Transverse colon (tissue), 4 donors: ENCODE results near the gene MSH5. TPM values are rescaled to one million over a fixed set of nuclear protein-coding genes. Genes with fewer than 3 reads are reported as not detected.

Experiments
- DNase-seq: peaks from one replicate; pipeline ENCODE4 v3.0.0-alpha.2; 2019
- H3K27ac ChIP-seq, 4 donors: fragments of 200-600 bp; sonication (generic); 2 replicates each; pipeline ENCODE4 v1.5.1; 2016 to 2018; ENCODE audit warnings: inconsistent platforms in 4 of 4
- H3K27me3 ChIP-seq: fragments of 200-600 bp; sonication (generic); 2 replicates; pipeline ENCODE4 v1.5.1; 2017; ENCODE audit warnings: inconsistent platforms
- H3K36me3 ChIP-seq, 4 donors: fragments of 200-600 bp; sonication (generic); 2 replicates each; pipeline ENCODE4 v1.5.1; 2017 to 2019; ENCODE audit warnings: inconsistent platforms in 4 of 4
- H3K4me1 ChIP-seq, 4 donors: fragments of 200-600 bp; sonication (generic); 2 replicates each; pipeline ENCODE4 v1.5.1; 2017 to 2020; ENCODE audit warnings: inconsistent platforms in 4 of 4
- H3K4me3 ChIP-seq, 4 donors: fragments of 200-600 bp; sonication (generic); 1 replicate in 1 of 4; 2 replicates in 3 of 4; pipeline versions ENCODE4 v1.5.1 to v1.6.1; 2017 to 2019; ENCODE audit warnings: inconsistent platforms in 4 of 4
- H3K9me3 ChIP-seq, 2 donors: fragments of 200-600 bp; sonication (generic); 2 replicates each; pipeline ENCODE4 v1.5.1; 2017 to 2019; ENCODE audit warnings: inconsistent platforms in 2 of 2
- CTCF ChIP-seq, 5 experiments: fragments of 200-600 bp in 3 of 5; fragments of 450-650 bp in 2 of 5; sonication (generic) in 3 of 5; IDR thresholded peaks; 1 replicate in 2 of 5; 2 replicates in 3 of 5; pipeline ENCODE4 v1.5.1; 2016 to 2017; ENCODE audit warnings: antibody characterized with exemption in 5 of 5, inconsistent platforms in 3 of 5, mild to moderate bottlenecking in 2 of 5, moderate library complexity in 1 of 5
- EP300 ChIP-seq: sonication (generic); formaldehyde crosslinking; IDR thresholded peaks from one replicate; pipeline ENCODE4 v1.6.1; 2017; ENCODE audit warnings: antibody characterized with exemption, low read depth
- POLR2A ChIP-seq: fragments of 450-650 bp; IDR thresholded peaks from one replicate; pipeline ENCODE4 v1.6.1; 2016; ENCODE audit warnings: antibody characterized with exemption, mild to moderate bottlenecking, moderate library complexity
- POLR2AphosphoS5 ChIP-seq, 3 donors: sonication (generic); formaldehyde crosslinking; IDR thresholded peaks; one replicate each; pipeline ENCODE4 v1.6.1; 2016; ENCODE audit warnings: antibody characterized with exemption in 3 of 3
- WGBS, 2 donors: methylation state at CpG; one replicate each; pipeline ENCODE4 v1.1.5; 2018; ENCODE audit warnings: low coverage in 1 of 2; 5-methylcytosine and 5-hydroxymethylcytosine counted together
- in situ Hi-C, 4 donors: fragments of 200-750 bp; cut with MboI; loops; one replicate each; pipeline versions ENCODE4 v1.15.0 to v1.15.1; 2017; ENCODE audit warnings: low sequenced_read_pairs in 3 of 4, low pct_ligation_motif_present in 1 of 4, low pct_unique_long_range_greater_than_20kb in 1 of 4
- intact Hi-C: fragments of 100-400 bp; cut with DNase I; formaldehyde crosslinking; loops from one replicate; pipeline ENCODE4 v1.15.1; 2023; ENCODE audit warnings: low total_unique reads
- total RNA-seq, 4 donors: library from RNA; depleted of rRNA; stranded (reverse); fragments of >200 nt; gene quantifications; one replicate each; pipeline ENCODE4 v1.1.0, GENCODE V29; 2016

The MSH5 gene
- total RNA-seq, 4 donors from 2014 or later: 16.5 to 159 (median 43.9) TPM

DNA sequence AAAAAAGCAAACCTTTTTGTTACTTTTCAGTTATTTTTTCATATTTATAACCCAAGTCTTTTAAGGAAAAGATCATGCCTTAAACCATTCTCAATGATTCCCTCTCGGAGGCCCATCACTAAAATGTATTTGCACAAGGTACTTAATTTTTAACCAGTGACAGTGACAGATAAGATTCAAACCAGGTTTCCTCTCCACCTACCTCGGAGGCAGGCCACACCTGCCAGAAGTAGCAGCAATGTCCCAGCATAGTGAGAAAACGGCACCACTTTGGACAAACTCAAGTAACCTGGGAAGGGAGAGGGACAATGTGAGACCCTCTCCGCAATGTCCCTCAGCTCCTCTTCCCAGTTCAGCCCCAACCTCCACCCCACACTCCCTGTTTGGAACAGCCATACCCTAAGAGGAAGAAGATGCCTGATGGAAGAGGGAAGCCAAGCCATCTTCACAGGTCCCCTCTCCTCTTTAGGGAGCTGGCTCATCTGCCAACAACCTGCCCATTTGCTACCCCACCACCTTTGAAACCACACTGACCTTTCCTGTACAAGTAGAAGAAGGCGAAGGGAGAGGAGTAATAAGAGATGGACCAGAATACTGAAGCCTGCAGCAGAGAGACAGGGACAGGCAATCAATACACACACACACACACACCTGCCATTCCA, 38.9 kb upstream of the MSH5 start:
- H3K4me3 ChIP-seq: no peak overlapping the region

GRCh38 chr6:31701666-31702404, 38.0 kb upstream of the MSH5 start:
- no peaks in the 10 kb centered on the region for H3K9me3 ChIP-seq
- TF ChIP-seq EP300 (no peak), POLR2AphosphoS5 (IDR thresholded peaks at IDR 0.05) (no peak), CTCF (IDR thresholded peaks at IDR 0.05) (no peak), POLR2A (no peak)
- 0 to 18% methylated on average over 4 to 7 of the region's 7 CpGs for WGBS, 2 donors
- peak overlapping the region; percentile 66 to 99 (median 91) for H3K4me3 ChIP-seq
- peaks cover 0 to 6% (median 3%) of the 10 kb centered on the region in 4 donors for H3K36me3 ChIP-seq
- no peak for DNase-seq
- intact Hi-C loops (no loop called here), in situ Hi-C loops (no loop called here)
- no peaks in the 10 kb centered on the region for H3K27me3 ChIP-seq
- peaks cover 17 to 27% (median 21%) of the 10 kb centered on the region in 4 donors for H3K4me1 ChIP-seq
- H3K27ac ChIP-seq: peak overlapping the region; percentile 98 to 100 (median 99)

More for the DNA sequence above, 38.9 kb upstream of the MSH5 start:
- intact Hi-C loops (no loop called here), in situ Hi-C loops (no loop called here)
- peak overlapping the region in 2 of 4 donors; percentile 2 to 98 for H3K27ac ChIP-seq
- no peaks in the 10 kb centered on the region for H3K9me3 ChIP-seq
- TF ChIP-seq POLR2A: no peak
- no peak for TF ChIP-seq CTCF (IDR thresholded peaks at IDR 0.05)
- TF ChIP-seq EP300: no peak
- TF ChIP-seq POLR2AphosphoS5 (IDR thresholded peaks at IDR 0.05): no peak
- no peaks in the 10 kb centered on the region for H3K27me3 ChIP-seq
- 47 to 64% methylated on average over 2 to 5 of the region's 5 CpGs for WGBS, 2 donors
- peaks cover 17 to 27% (median 21%) of the 10 kb centered on the region in 4 donors for H3K4me1 ChIP-seq
- no peak for DNase-seq
- H3K36me3 ChIP-seq: peaks cover 0 to 15% (median 5%) of the 10 kb centered on the region in 4 donors

DNA sequence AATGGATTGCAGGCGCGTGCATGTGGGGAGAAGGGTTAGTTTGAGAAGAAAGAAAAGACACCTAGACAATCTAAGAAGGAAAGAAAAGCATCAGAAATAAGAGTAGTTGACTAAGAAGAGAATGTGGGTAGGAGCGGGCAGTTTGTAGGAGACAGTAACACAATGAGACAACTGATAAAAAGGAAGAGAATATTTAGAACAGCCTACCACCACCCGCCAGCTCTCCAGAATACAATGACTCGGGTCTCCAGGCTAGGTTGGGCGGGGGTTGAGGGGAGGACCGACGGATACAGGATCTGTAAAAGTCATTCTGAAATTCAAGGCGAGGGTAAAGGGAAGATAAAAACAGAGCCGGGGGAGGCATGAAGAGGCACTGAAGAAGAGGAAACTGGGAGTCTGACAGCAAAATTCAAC, 37.4 kb upstream of the MSH5 start:
- Histone ChIP-seq H3K36me3 (peaks cover 0 to 5% (median under 1%) of the 10 kb centered on the region in 4 donors), H3K27me3 (no peaks in the 10 kb centered on the region), H3K27ac (peak overlapping the region; percentile 98 to 100 (median 99)), H3K4me3 (peak overlapping the region; percentile 66 to 99 (median 91)), H3K4me1 (peaks cover 17 to 27% (median 21%) of the 10 kb centered on the region in 4 donors), H3K9me3 (no peaks in the 10 kb centered on the region)
- in situ Hi-C loops: no loop called here
- no peak for TF ChIP-seq POLR2A
- WGBS, 2 donors: 0 to 1% methylated on average over 3 to 10 of the region's 10 CpGs
- DNase-seq: no peak
- intact Hi-C loops: no loop called here

- no peak for TF ChIP-seq EP300
- TF ChIP-seq CTCF (IDR thresholded peaks at IDR 0.05): peak in 2 of 5 experiments; percentile 29 to 41
- peak; percentile 98 for TF ChIP-seq POLR2A
- TF ChIP-seq POLR2AphosphoS5 (IDR thresholded peaks at IDR 0.05): peak; percentile 98 to 99 (median 98)
- Histone ChIP-seq H3K27ac (peak within 1 kb of the TSS; percentile 98 to 100 (median 99)), H3K27me3 (no peaks in the 10 kb centered on the region), H3K9me3 (no peaks in the 10 kb centered on the region), H3K4me1 (peaks cover 17 to 27% (median 21%) of the 10 kb centered on the region in 4 donors), H3K4me3 (peak within 1 kb of the TSS; percentile 66 to 99 (median 91)), H3K36me3 (peaks cover 0 to 5% (median 0%) of the 10 kb centered on the region in 4 donors)
- peak; percentile 99 for DNase-seq
- 0 to 1% methylated on average over 4 to 36 of the region's 54 CpGs for WGBS, 2 donors
- in situ Hi-C loops: no loop called here
- intact Hi-C loops: no loop called here
These were observed 36.7 kb upstream of the MSH5 start, which contains the start of gene ABHD16A for GRCh38 chr6:31702819-31703716. ABHD16A (minus strand) TSS chr6:31703324; CDS start chr6:31703281, 43 bp downstream.
